NCI-H69 (cell line): ENCODE data around the gene JMJD6.

Experiments used
- DNase-seq: peaks from one replicate; lab custom pipeline; 2025; lab: John Stamatoyannopoulos, UW

The JMJD6 gene

DNA sequence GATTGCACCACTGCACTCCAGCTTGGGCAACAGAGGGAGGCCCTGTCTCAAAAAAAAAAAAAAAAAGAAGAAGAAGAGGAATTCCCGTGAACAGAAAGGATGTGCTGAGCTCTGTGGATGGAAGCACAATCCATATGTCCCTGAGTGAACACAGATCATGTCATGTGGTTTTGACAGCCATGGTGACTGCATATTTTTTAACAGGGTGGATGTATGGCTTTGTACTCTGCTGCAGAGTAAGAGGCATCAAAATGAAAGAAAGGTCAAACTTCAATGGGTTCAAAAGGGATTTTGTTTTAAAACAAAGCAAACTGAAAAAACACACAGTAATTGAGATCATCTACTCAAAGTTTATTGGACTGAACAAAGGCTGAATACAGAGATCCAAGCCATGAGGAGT, 47.2 kb downstream of the JMJD6 start:
- no peak for DNase-seq

DNA sequence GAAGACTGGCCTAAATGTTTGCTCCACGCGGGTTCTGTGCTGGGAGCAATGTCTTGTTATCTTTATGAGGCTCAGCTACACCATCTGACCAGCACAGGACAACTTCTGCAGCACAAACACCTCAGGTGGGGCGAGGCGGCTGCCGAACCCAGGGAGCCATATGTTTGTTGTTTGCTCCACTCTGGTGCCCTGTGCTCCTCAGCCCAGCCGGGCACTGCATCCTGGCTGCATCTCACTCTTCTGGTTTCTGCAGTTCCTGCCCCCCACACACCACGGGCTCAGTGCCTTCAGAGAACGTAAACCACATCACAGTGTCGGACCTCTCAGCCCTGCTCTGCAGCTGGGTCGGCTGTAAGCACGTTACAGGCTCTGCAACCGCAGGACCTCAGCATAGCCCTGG, 48.1 kb downstream of the JMJD6 start:
- no peak for DNase-seq

- no peak for DNase-seq
Observed at GRCh38 chr17:76677406-76677805, 49.0 kb downstream of the JMJD6 start.

DNA sequence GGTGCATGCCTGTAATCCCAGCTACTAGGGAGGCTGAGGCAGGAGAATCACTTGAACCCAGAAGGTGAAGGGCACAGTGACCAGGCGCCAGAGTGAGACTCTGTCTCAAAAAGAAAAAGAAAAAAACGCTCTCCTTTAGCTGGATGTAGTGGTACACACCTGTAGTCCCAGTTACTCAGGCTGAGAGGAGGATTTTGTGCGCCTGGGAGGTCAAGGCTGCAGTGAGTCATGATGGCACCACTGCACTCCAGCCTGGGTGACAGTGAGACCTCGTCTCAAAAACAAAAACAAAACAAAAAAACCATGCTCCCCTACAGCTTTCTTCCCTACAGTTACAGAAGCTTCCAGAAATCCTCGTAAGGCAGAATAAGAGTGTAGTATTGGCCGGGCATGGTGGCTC, 49.8 kb downstream of the JMJD6 start:
- DNase-seq, result no peak

DNA sequence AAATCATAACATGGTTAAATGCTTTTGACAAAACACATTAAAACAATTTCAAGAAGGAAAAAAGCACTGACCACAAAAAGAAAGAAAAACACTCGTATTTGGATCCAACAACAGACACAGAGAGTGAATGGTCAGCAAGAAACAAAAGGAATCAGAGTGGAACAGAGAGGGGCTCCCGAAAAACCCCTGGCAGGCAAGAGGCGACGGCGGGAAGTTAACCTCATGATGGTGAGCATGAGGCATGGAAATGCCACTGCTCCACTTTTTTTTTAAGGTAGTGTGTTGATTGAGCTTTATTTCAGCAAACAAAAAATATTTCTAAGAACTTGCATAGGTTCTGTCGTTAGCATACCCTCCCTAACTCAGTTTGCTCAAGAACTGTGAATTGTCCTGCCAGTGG, 50.8 kb downstream of the JMJD6 start:
- no peak for DNase-seq

DNA sequence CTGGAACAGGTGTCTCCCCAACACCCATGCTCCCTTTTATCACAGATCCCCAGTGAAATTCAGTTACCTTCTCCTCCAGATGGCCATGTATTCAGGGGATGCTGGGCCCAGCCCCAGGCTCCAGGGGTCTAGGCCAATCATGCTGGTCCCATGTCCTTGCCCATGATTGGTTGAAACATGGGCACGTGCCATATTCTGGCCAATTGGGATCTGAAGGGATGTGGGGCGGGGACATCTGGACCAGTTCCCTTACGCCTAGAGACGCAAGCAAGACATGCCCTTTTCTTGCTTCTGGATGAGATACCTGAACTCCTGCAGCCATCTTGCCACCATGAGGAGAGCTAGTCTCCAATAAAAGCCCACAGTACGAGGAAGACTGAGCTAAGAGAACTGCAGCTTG, 51.8 kb downstream of the JMJD6 start:
- no peak for DNase-seq

- no peak for DNase-seq
Observed at GRCh38 chr17:76673729-76674128, 52.7 kb downstream of the JMJD6 start.

GRCh38 chr17:76672892-76673291, 53.5 kb downstream of the JMJD6 start:
- no peak for DNase-seq

DNA sequence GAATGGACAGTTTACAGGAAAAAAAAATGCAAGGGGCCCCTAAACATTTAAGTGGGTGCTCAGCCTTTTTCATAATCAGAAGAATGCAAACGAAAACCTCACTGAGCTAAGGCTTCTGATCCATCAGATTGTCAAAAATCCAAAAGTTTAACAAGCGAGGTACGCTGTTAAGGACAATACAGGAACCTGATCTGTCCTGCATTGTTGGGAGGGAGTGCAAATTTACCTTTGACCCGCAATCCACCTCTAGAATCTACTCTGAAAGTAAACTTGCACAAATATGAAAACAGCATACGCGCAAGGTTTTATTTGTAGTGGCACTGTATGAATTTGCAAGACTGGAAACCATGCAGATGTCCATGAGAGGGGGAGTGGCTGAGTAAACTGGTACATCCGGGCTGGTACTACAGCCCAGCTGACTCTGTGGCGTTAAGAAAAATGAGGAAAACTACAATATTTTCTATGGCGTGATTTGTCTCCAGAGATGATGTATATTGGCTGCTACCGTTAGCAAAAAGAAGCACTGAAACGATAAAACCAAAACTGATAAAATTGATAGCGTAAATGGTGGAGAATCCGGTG, 54.0 kb downstream of the JMJD6 start:
- peak; percentile 49 for DNase-seq

DNA sequence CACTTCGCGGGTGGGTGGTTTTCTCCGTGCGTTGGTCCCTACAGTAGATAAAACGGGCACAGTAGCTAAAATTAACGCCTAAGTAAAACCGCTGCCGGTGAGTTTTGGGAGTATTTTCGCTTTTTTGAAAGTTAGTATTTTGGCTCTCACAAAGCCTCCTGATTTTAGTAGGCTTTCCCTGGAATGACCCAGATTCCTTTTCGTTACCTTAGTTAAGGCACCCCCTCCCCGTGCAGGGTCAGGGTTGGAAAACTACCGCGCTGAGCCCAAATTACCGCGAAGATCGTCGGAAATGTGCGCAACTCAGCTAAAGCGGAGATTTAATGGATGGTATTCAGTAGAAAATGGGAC, 54.5 kb downstream of the JMJD6 start:
- no peak for DNase-seq

DNA sequence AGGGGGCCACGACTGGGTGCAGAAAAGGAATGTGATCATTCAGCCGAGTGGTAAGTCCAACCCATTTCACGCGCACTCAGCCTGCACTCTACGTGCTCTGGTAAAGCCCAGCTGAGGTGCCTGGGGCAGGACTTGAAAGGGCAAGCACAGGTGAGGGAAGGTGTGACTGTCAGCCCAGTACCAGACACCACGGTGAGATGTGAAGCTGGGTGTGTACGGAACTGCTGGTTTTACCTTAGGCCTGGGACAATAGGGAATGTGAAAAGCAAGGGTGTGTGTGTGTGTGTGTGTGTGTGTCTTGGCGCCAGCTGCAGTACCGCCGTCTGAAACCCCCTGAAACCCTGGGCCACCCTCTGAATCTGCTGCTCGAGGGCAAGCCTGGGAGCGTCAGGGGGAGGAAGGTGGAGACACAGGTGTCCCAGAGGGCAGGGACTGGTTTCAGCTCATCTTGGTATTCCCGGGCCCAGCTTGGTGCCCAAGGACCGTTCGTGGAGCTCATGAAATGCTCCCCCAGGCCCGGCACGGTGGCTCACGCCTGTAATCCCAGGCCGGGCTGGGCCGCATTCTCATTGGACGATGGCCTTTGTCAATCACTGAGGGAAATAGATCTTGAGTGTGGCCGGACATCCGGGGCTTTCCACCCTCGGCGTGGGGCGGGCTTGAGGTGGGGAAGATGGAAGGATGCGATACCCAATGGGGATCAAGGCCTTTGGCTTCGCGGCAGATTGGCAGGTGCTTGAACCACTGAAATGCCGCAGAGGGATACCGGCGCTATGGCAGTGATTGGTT, 55.1 kb downstream of the JMJD6 start:
- DNase-seq, result peak; percentile 100

DNA sequence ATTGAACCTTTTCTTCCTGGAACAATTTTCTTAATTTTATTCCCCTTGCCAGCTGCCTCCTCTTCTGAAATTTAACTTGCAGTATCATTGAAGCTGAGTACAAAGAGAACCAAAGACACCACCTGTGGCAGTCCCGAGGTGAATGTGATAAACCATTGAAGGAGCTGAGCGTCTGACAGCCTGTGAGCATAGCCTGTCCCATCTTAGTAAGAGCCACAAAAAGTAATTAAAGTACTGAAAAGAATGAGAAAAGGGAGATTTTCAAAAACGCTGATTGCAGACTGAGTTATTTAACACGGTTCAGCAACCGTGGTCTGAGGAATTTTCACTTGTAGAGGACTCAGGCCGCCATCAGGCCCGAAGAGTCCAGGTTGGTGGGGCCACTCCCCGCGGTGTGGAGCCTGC, 55.7 kb downstream of the JMJD6 start:
- no peak for DNase-seq

GRCh38 chr17:76670020-76670717, 56.2 kb downstream of the JMJD6 start:
- no peak for DNase-seq
